Calu3 (cell line): Measurements from ENCODE around the gene KCNE2. TPM values are rescaled to one million over a fixed set of nuclear protein-coding genes. Genes with fewer than 3 reads are reported as not detected.

Experiments used
- BruUV-seq: library from RNA; stranded (reverse); fragments of 400-500 nt; replicated peaks from 2 replicates; lab custom pipeline; 2021; lab: Mats Ljungman, UMichigan
- CTCF ChIA-PET: fragments of 300-600 bp; sonication (Branson Sonifier 250); formaldehyde crosslinking; loops from one replicate; lab custom pipeline; 2022; ENCODE audit warnings: antibody characterized with exemption; lab: Charles Lee
- DNase-seq: peaks from one replicate; pipeline ENCODE4 v3.0.0; 2022
- H3K27ac Mint-ChIP-seq: one replicate; pipeline ENCODE4 v1.8.0; 2022; ENCODE audit warnings: mixed read lengths; ENCODE audit not compliant: unreplicated experiment
- H3K27me3 Mint-ChIP-seq: one replicate; pipeline ENCODE4 v1.8.0; 2022; ENCODE audit warnings: mixed read lengths; ENCODE audit not compliant: unreplicated experiment
- H3K36me3 Mint-ChIP-seq: one replicate; pipeline ENCODE4 v1.8.0; 2022; ENCODE audit warnings: mild to moderate bottlenecking, moderate library complexity, mixed read lengths; ENCODE audit not compliant: insufficient read depth, unreplicated experiment
- H3K4me1 Mint-ChIP-seq: one replicate; pipeline ENCODE4 v1.8.0; 2022; ENCODE audit warnings: mild to moderate bottlenecking, low read depth, mixed read lengths; ENCODE audit not compliant: unreplicated experiment
- H3K4me3 Mint-ChIP-seq: one replicate; pipeline ENCODE4 v1.8.0; 2022; ENCODE audit warnings: mild to moderate bottlenecking, low read depth, moderate library complexity, mixed read lengths; ENCODE audit not compliant: unreplicated experiment
- H3K9me3 Mint-ChIP-seq: one replicate; pipeline ENCODE4 v1.8.0; 2022; ENCODE audit warnings: low read depth, mixed read lengths; ENCODE audit not compliant: unreplicated experiment
- intact Hi-C: fragments of 100-400 bp; cut with micrococcal nuclease; formaldehyde crosslinking; loops from one replicate; pipeline ENCODE4 v1.10.0; 2022; ENCODE audit not compliant: unreplicated experiment
- total RNA-seq: library from RNA; stranded (reverse); gene quantifications from 2 replicates; pipeline ENCODE4 v1.2.3, GENCODE V29; 2022
- TF ChIP-seq, protein P1 (sequence below): fragments of 200-600 bp; IDR thresholded peaks from one replicate; pipeline ENCODE4 v1.8.0; 2022; ENCODE audit warnings: antibody characterized with exemption; ENCODE audit not compliant: unreplicated experiment

The KCNE2 gene
- total RNA-seq, 1 experiment from 2014 or later, result not detected

- Mint-ChIP-seq H3K27me3 (peaks cover 14% of the 10 kb centered on the region), H3K36me3 (no peaks in the 10 kb centered on the region), H3K4me1 (no peaks in the 10 kb centered on the region), H3K27ac (no peak overlapping the region), H3K9me3 (no peaks in the 10 kb centered on the region), H3K4me3 (no peak overlapping the region)
- intact Hi-C loops, result no loop called here
- no TSS peak for BruUV-seq
- DNase-seq, result no peak
- TF ChIP-seq, protein P1, sequence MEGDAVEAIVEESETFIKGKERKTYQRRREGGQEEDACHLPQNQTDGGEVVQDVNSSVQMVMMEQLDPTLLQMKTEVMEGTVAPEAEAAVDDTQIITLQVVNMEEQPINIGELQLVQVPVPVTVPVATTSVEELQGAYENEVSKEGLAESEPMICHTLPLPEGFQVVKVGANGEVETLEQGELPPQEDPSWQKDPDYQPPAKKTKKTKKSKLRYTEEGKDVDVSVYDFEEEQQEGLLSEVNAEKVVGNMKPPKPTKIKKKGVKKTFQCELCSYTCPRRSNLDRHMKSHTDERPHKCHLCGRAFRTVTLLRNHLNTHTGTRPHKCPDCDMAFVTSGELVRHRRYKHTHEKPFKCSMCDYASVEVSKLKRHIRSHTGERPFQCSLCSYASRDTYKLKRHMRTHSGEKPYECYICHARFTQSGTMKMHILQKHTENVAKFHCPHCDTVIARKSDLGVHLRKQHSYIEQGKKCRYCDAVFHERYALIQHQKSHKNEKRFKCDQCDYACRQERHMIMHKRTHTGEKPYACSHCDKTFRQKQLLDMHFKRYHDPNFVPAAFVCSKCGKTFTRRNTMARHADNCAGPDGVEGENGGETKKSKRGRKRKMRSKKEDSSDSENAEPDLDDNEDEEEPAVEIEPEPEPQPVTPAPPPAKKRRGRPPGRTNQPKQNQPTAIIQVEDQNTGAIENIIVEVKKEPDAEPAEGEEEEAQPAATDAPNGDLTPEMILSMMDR, result no peak
- CTCF ChIA-PET, result no interaction called here
Measured at GRCh38 chr21:34336245-34336644, 27.6 kb upstream of the KCNE2 start.

GRCh38 chr21:34336756-34337391 is 26.9 kb upstream of the KCNE2 start:
- no peaks in the 10 kb centered on the region for H3K9me3 Mint-ChIP-seq
- TF ChIP-seq, protein P1, result no peak
- H3K27me3 Mint-ChIP-seq, result peaks cover 14% of the 10 kb centered on the region
- DNase-seq, result no peak
- no peak overlapping the region for H3K27ac Mint-ChIP-seq
- intact Hi-C loops, result no loop called here
- H3K36me3 Mint-ChIP-seq, result no peaks in the 10 kb centered on the region
- BruUV-seq, result no TSS peak
- CTCF ChIA-PET, result interaction anchor here (0.6 kb wide), 1 partner anchor 442 kb away, joined by 4 read pairs; no protein-coding TSS in a partner anchor
- H3K4me1 Mint-ChIP-seq, result no peaks in the 10 kb centered on the region
- H3K4me3 Mint-ChIP-seq, result no peak overlapping the region

- Mint-ChIP-seq H3K4me3 (no peak overlapping the region), H3K4me1 (no peaks in the 10 kb centered on the region), H3K27me3 (peaks cover 14% of the 10 kb centered on the region), H3K27ac (no peak overlapping the region), H3K9me3 (no peaks in the 10 kb centered on the region), H3K36me3 (no peaks in the 10 kb centered on the region)
- CTCF ChIA-PET, result no interaction called here
- TF ChIP-seq, protein P1, result no peak
- BruUV-seq, result no TSS peak
- no peak for DNase-seq
- intact Hi-C loops, result no loop called here
Measured at GRCh38 chr21:34337741-34338140, 26.1 kb upstream of the KCNE2 start.

DNA sequence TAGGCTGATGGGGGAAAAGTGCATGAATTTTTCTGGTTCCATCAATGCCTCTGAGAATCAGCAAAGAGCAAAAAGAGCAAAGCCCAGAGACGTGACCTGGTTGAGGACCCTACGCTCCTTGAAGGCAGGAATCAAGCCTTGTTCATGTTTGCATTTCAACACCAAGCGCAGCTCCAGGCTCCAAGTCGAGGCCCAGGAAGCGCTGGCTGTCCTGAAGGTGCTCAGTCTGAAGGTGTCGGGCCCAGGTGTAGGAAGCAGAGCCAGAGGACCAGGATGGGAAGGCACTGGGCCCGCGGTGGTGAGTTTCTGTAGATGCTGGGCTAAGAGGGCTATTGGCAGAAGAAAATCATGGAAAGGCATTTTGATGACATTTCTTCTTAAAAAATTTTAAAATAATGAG is 25.6 kb upstream of the KCNE2 start:
- H3K4me3 Mint-ChIP-seq, result no peak overlapping the region
- no TSS peak for BruUV-seq
- no peak for DNase-seq
- H3K27ac Mint-ChIP-seq, result no peak overlapping the region
- H3K36me3 Mint-ChIP-seq, result no peaks in the 10 kb centered on the region
- CTCF ChIA-PET, result no interaction called here
- peaks cover 14% of the 10 kb centered on the region for H3K27me3 Mint-ChIP-seq
- TF ChIP-seq, protein P1, result no peak
- H3K9me3 Mint-ChIP-seq, result no peaks in the 10 kb centered on the region
- no peaks in the 10 kb centered on the region for H3K4me1 Mint-ChIP-seq
- intact Hi-C loops, result no loop called here
